ENCODE measurements around the gene TSBP1.

DNA sequence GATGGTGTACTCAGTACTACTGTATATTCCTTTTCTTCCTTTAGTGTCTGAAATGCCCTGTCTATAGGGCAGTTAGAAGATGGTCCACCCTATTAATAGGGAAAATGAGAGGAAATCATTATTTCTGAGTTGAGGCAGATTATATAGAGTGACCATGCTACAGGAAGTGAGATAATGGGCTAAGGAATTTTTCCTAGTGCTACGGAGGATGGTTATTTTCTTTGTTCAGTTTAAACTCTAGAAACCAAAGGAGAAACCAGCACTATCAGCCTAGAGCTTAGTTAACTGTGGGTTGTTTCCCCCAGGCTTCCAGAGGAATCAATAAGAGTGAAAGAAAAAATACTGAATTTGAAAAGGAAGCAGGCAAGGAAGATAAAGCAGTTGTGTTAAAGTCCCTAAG, 474 bp downstream of the TSBP1 start:
- TF ChIP-seq, protein P1, sequence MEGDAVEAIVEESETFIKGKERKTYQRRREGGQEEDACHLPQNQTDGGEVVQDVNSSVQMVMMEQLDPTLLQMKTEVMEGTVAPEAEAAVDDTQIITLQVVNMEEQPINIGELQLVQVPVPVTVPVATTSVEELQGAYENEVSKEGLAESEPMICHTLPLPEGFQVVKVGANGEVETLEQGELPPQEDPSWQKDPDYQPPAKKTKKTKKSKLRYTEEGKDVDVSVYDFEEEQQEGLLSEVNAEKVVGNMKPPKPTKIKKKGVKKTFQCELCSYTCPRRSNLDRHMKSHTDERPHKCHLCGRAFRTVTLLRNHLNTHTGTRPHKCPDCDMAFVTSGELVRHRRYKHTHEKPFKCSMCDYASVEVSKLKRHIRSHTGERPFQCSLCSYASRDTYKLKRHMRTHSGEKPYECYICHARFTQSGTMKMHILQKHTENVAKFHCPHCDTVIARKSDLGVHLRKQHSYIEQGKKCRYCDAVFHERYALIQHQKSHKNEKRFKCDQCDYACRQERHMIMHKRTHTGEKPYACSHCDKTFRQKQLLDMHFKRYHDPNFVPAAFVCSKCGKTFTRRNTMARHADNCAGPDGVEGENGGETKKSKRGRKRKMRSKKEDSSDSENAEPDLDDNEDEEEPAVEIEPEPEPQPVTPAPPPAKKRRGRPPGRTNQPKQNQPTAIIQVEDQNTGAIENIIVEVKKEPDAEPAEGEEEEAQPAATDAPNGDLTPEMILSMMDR (IDR thresholded peaks at IDR 0.05): no peak
- TF ChIP-seq POLR2AphosphoS5 (IDR thresholded peaks at IDR 0.05; ENCODE audit: low read depth, low read length): no peak

All from Panc1 (cell line).